T-helper 9 cell (primary cell): Measurements from ENCODE around the gene MAVS.
"Not testable (repeated sequence)": the region's sequence is repeated elsewhere in the genome, so short reads cannot be mapped to it uniquely, and the experiment has no call there.

ENCODE experiments used
- DNase-seq: peaks from one replicate; pipeline ENCODE4 v3.0.0-alpha.2; 2020

MAVS gene

DNA sequence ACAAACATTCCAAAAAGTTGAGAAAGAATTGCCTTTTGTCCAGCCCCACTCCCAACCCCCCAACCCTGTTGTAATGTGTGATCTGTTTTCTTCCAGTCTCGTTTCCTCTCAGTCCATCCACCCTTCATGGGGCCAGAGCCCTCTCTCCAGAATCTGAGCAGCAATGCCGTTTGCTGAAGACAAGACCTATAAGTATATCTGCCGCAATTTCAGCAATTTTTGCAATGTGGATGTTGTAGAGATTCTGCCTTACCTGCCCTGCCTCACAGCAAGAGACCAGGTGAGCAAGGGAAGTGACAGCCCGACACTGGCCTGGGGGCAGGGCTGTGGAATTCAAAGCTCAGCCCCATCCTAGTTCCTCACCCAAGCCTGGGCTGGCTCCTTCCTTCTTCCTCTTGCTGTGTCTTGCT is 7.8 kb downstream of the MAVS start:
- DNase-seq: no peak

DNA sequence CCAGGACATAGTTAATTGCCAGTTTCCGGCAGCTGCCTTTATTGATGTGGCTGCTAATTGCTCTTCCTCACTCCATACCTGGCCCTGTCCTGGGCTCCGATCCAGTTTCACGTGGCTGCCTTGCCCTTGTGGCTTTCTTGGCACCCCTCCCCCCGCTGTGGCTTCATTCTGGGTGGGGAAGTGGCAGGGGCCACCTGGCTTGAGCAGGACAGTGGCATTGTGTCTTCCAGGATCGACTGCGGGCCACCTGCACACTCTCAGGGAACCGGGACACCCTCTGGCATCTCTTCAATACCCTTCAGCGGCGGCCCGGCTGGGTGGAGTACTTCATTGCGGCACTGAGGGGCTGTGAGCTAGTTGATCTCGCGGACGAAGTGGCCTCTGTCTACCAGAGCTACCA is 10.8 kb downstream of the MAVS start:
- no peak for DNase-seq

DNA sequence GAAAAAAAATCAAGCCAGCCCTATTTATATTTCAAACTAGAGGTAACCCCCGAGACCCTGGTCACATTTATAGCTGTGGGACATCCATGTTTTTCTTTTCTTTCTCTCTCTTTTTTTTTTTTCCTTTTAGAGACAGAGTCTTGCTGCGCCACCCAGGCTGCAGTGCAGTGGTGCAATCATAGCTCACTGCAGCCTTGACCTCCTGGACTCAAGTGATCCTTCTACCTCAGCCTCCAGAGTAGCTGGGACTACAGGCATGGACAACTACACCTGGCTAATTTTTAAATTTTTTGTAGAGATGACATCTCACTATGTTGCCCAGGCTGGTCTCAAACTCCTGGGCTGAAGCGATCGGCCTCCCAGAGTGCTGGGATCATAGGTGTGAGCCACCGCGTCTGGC is 12.1 kb downstream of the MAVS start:
- DNase-seq: no peak

DNA sequence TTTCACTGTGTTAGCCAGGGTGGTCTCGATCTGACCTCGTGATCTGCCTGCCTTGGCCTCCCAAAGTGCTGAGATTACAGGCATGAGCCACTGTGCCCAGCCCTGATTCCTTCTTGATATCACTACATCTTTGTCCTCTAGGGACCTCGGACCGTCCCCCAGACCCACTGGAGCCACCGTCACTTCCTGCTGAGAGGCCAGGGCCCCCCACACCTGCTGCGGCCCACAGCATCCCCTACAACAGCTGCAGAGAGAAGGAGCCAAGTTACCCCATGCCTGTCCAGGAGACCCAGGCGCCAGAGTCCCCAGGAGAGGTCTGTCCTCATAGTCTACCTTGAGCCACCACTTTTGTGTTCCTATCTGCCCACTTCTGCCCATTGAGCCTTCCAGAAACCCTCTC is 14.6 kb downstream of the MAVS start:
- no peak for DNase-seq

DNA sequence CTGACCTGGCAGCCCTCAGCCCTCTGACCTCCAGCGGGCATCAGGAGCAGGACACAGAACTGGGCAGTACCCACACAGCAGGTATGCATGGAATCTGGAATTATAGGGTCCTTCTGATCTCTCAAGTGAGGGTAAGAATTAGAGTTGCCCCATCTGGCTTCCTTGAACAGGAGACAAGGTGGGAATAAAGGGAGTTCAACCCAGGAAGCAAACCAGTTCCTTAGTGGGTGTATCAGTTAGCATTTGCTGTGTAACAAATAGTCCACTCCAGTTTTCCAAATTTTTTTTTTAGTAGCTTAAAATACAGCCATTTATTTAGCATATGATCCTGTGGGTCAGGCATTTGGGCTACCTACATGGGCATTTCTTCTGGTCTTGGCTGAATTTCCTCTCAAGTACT is 15.7 kb downstream of the MAVS start:
- no peak for DNase-seq

DNA sequence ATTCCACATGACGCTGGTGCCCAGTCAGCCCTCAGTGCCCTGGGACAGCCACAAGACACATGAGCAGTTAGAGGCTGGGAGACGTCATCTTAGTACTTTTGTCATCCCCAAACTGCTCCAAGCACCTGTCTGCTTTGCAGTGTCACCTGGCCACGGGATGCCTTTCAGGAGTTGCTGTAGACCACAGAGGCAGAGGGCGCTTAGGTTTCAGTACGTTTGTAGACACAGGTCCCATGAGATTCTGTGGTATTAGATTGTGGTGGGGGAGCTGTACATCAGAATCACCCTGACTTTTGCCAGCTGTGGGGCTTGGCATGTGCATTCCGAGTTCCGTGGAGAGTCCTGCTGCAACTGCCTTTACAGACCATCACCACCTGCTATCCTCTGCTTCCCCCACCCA is 16.7 kb downstream of the MAVS start:
- DNase-seq: no peak

DNA sequence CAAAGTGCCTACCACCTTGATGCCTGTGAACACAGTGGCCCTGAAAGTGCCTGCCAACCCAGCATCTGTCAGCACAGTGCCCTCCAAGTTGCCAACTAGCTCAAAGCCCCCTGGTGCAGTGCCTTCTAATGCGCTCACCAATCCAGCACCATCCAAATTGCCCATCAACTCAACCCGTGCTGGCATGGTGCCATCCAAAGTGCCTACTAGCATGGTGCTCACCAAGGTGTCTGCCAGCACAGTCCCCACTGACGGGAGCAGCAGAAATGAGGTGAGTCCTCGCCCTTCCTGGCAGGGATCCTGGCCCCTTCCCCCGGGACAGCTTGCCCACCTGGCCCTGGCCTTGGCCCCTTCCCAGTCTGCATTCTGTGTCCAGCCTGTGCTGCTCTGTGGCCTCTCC is 17.9 kb downstream of the MAVS start:
- DNase-seq: no peak

DNA sequence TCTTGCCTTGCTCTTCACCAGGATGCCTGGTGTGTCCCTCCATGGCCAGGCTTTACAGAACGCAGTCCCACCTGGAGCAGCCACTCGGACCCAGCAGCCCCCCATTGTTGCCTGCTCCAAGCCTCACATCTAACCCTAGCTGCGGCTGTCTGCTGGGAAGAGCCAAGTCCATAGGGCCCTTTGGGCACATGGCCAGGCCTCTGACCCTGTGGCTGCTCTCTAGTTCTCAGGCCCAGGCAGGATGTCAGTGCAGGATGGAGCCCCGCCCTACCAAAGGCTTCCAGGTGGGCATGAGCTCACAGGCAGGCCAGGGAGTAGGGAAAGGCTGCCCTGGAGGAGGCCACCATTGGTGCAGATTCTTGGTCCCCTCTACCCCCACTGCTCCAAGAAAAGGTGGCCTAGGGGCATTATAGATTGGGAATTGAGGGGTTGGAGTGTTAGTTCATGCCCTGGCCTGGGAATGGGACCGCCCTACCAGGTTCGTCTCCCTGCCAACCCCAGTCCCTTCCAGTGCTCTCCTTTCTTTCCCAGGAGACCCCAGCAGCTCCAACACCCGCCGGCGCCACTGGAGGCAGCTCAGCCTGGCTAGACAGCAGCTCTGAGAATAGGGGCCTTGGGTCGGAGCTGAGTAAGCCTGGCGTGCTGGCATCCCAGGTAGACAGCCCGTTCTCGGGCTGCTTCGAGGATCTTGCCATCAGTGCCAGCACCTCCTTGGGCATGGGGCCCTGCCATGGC is 18.7 kb downstream of the MAVS start:
- DNase-seq: no peak

DNA sequence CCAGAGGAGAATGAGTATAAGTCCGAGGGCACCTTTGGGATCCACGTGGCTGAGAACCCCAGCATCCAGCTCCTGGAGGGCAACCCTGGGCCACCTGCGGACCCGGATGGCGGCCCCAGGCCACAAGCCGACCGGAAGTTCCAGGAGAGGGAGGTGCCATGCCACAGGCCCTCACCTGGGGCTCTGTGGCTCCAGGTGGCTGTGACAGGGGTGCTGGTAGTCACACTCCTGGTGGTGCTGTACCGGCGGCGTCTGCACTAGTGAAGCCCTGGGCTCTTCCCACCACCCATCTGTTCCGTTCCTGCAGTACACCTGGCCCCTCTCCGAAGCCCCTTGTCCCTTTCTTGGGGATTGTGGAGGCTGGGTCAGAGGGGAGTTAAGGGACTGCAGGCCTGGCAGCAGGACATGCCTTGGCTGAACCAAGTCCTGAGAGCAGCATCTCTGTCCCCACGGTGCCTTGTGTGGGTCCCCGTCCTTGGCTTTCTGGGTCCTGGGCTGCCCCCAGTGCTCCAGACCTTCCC is 19.3 kb downstream of the MAVS start:
- DNase-seq: no peak

DNA sequence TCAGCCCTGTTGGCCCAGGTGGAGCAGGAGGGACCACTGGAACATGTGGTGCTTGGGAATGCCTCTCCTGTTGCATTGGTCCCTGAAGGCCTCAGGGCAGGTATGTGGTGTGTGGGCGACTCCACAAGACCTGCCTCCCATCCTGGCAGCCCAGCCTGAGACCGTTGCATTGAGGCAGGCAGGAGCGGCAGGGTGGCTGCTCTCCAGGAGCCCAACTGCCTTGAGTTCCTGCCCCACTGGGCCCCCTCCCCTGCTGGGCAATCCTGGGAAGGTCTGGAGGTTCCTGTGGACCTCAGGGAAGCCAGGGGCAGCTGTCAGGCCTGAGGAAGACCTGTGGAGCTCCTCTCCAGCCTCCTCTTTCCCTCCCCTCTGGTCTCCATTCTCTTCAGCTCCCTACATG is 19.8 kb downstream of the MAVS start:
- no peak for DNase-seq

DNA sequence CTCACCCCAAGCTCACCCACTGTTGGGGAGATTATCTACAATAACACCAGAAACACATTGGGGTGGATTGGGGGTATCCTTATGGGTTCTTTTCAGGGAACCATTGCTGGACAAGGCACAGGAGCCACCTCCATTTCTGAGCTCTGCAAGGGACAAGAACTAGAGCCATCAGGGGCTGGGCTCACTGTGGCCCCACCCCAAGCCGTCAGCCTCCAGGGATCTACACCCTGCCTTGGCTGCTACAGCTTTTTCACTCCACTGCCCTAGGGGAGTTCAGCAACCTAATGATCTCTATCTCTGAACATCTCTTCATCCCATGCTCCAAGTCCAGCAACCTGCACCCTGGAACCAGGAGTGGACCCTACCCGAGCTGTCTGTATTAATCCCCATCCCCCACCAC is 21.2 kb downstream of the MAVS start:
- no peak for DNase-seq

DNA sequence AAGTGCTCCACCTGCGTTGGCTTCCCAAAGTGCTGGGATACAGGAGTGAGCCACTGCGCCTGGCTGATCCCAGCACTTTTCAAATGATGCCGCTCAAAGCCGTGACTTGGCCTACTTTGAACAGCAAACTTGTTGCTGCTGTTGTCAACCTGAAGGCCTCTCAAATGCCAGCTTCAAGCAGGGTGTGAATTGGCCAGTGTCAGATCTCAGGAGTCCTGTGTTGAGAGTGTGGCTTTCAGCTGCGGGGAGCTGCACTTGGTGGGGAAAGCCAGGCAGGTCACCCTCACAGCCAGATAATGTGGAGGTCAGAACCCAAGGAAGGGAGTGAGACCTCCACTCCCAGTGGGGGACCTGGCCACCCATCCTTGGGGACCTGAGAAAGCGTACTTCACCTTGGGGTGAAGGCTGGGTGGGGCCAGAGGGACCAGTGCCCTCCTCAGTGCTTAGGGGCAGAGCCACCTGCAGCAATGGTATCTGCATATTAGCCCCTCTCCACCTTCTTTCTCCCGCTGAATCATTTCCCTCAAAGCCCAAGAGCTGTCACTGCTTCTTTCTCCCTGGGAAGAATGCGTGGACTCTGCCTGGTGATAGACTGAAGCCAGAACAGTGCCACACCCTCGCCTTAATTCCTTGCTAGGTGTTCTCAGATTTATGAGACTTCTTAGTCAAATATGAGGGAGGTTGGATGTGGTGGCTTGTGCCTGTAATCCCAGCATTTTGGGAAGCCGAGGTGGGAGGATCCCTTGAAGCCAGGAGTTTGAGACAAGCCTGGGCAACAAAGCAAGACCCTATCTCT is 23.4 kb downstream of the MAVS start:
- DNase-seq: no peak

DNA sequence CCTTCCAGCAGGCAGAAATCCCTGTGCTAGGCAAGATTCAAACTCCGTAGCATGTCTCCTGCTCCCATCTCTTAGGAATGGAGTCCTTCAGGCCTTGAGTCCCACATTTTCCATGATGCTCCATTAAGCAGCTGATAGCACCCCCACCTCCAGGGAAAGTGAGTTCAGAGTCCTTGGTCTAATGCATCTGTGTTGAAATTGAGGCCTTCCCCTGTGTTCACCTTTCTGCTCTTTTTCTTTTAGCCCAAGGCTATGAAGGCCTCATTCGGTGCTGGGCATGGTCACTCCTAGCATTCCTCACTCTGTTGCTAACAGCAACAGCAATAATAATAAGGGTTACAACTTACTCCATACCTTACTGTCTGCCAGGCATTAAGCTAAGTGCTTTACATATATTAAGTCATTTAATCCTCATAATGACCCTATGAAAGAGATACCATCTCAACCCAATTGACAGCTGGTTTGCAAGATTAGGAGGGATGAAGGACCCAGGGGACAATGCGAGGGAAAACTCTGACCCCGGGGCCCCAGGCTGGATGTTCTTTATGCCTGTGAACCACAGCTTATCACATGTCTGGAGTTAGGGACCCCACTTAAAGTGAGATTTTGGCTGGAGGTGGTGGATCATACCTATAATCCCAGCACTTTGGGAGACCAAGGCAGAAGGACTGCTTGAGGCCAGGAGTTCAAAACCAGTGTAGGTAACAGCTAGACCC is 25.1 kb downstream of the MAVS start:
- DNase-seq: no peak

DNA sequence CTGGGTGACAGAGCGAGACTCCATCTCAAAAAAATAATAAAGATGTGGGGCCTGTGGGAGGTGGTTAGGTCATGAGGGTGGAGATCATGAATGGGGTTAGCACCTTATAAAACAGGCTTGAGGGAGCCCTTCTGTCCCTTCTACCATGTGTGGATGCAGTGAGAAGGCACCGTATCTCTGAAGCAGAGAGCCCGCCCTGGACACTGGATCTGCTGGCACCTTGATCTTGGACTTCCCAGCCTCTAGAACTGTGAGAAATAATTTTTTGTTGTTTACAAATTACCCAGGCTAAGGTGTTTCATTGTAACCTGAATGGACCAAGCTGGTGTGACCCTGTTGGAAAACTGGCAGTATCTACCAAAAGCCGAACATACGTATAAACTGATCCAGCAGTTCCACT is 26.9 kb downstream of the MAVS start:
- DNase-seq: no peak

DNA sequence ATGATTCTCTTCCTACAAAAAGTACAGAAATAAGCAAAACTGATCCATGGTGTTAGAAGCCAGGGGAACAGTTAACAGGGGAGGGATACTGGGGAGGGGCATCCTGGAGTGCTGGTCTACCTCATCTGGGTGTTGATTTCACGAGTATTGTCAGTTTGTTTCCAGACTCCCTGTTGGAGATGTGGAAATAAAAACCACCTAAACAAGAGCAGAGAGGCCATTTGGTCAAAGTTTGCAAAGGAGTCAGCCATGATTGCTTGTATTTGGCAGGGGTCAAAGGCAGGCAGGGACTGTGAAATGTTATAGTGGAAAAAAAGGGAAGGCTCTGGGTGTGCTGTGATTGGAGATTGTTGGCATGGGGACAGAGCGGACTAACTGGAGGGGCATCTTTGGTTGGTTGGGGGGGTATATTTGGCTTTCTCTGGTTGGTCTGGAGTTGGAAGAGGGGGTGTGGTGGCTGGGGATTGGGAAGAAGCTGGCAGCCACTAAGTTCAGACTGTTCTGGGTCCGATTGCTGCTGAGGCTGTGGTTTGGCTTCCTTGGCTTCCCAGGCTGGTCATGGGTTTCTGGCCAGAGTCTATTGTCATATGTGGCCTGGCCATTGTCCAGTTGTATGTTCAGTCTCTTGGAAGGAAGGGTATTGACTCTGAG is 27.7 kb downstream of the MAVS start:
- DNase-seq: no peak

DNA sequence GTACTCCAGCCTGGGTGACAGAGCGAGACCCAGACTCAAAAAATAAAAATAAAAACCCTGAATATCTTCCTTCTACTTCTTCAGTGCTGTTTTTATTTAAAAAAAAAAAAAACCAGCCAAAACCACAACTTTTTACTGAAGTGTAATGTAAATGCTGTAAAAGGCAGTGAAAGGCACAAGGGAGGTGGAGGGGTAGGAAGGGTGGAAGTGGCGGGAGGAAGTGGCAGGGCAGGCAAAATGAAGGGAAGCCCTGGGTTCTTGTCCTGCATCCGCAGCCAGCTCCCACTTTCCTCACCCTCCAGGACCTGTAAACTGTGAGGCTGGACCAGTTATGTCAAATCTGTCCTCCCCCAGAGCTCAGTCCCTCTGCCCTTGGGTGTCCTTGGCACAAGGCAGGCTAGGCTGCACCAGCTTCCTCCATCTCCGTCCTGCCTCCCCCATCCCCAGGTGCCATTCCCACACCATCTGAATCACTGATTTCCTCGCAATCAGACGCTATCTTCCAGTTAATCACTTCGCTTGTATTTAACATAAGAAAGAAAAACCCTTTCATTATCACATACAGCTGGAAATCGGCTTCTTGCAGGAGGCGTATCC is 28.8 kb downstream of the MAVS start:
- DNase-seq: no peak

DNA sequence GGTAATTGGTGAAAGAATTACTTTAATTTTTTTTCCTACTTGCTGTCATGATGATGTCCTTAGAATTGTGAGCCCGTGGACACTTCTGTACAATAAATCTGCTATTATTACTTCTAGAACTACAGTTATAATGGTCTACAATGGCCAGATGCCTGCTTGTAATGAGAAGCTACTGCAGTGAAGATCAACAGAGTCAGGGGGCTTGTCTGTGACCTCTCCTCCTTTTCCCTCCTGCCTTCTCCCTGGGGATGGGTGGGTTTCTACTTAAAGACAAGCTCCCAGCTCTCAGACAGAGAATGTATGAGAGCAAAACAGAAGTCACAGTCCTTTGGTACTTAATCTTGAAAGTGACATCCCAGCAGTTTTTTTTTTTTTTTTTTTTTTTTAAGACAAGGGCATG is 29.4 kb downstream of the MAVS start:
- DNase-seq: no peak

DNA sequence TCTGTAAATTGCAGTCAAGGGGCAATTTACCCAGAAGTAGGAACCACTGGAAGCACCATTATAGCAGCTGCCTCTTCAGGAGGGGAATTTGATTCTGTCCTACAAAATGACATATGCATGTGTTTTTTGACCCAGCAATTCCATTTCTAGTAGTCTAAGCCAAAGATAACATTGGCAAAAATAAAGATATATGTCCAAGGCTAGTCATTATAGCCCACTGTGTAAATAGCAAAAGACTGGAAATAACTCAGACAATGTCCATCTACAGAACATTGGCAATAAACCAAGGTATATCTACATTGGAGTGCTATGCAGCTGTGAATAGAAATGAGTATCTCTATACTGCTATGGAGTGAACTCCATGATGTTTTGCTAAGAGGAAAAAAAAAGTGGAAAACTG is 30.0 kb downstream of the MAVS start:
- DNase-seq: no peak

DNA sequence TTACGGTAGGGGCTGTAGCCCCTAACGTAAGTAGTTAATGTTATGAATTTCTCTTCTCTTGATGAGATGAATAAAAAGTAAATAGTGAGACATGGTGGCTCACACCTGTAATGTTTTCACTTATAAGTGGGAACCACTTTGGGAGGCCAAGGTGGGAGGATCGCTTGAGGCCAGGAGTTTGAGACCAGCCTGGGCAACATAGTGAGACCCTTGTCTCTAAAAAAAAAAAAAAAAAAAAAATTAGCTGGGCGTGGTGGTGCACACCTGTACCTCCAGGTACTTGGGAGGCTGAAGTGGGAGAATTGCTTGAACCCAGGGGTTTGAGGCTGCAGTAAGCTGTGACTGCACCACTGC is 32.3 kb downstream of the MAVS start:
- not testable (repeated sequence) for DNase-seq

DNA sequence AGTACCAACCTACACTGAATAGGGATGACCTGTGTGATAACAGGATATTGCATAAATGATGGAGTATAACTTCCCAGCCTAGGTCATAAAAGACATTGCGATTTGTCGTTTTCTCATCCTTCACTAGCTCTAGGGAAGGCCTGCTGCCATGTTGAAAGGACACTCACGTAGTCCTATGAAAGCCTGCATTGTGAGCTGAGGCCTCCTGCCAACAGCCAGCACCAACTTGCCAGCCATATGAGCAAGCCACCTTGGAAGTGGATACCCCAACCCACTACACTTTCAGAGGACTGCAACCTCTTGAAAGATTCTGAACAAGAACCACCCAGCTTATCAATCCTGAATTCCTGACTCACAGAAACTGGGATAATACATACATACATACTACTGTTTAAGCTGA is 39.1 kb downstream of the MAVS start:
- no peak for DNase-seq

DNA sequence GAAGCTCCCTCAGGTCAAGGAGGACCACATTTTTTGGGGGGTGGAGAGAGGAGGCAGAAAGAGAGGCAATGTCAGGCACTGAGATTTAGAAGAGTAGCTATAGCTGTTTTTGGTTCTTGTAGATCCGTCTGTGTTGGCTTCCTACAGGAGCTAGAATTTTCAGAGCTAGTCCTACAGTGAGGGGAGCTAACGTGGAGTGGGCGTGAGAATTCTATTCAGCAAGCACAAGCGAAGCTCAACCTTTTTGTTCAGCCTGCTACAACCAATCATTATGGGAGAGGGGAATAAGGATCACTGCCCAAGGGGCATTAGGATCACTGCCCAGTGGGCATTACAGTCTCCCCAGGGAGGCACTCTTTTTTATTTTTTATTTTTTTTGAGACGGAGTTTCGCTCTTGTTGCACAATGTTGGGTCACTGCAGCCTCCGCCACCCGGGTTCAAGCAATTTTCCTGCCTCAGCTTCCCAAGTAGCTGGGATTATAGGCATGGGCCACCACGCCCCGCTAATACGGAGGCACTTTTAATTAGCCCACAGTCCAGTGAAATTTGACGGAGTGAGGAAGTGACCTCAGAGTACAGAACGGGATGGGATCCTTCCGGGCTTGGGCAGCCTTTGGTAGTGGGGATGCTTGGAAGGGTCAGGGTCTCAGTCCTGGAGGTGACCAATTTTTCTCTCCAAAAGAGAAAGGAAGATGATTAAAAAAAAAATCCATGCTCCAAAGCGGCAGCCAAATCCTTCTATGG is 41.4 kb downstream of the MAVS start:
- no peak for DNase-seq
